ENCODE measurements around the gene LUM.

LUM gene

GRCh38 chr12:91111366-91112325, at the start of gene LUM:
TSS of gene LUM (minus strand) at chr12:91111494. CDS start at chr12:91108979, 2,515 bp downstream.
- DNase-seq (ENCODE audit: low read depth), result peak; percentile 70

- no peak for DNase-seq (ENCODE audit: low read depth)
Measured at GRCh38 chr12:91161009-91161408, 49.7 kb upstream of the LUM start.

- DNase-seq (ENCODE audit: low read depth), result no peak
Measured at GRCh38 chr12:91155990-91156389, 44.7 kb upstream of the LUM start.

- DNase-seq (ENCODE audit: low read depth), result no peak
Measured at GRCh38 chr12:91154131-91154530, 42.8 kb upstream of the LUM start.

- no peak for DNase-seq (ENCODE audit: low read depth)
Measured at GRCh38 chr12:91144053-91144452, 32.8 kb upstream of the LUM start.

GRCh38 chr12:91143206-91143605, 31.9 kb upstream of the LUM start:
- no peak for DNase-seq (ENCODE audit: low read depth)

GRCh38 chr12:91142221-91142631, 30.9 kb upstream of the LUM start:
- DNase-seq (ENCODE audit: low read depth), result no peak

- DNase-seq (ENCODE audit: low read depth), result peak; percentile 90
Measured at GRCh38 chr12:91140026-91140931, 29.0 kb upstream of the LUM start.

GRCh38 chr12:91139286-91139685, 28.0 kb upstream of the LUM start:
- DNase-seq (ENCODE audit: low read depth), result no peak

GRCh38 chr12:91138337-91138920, 27.1 kb upstream of the LUM start:
- no peak for DNase-seq (ENCODE audit: low read depth)

- no peak for DNase-seq (ENCODE audit: low read depth)
Measured at GRCh38 chr12:91133871-91134270, 22.6 kb upstream of the LUM start.

- no peak for DNase-seq (ENCODE audit: low read depth)
Measured at GRCh38 chr12:91129662-91130362, 18.5 kb upstream of the LUM start.

- no peak for DNase-seq (ENCODE audit: low read depth)
Measured at GRCh38 chr12:91127751-91128150, 16.5 kb upstream of the LUM start.

- no peak for DNase-seq (ENCODE audit: low read depth)
Measured at GRCh38 chr12:91127306-91127705, 16.0 kb upstream of the LUM start.

GRCh38 chr12:91126516-91126915, 15.2 kb upstream of the LUM start:
- peak; percentile 59 for DNase-seq (ENCODE audit: low read depth)

- peak; percentile 39 for DNase-seq (ENCODE audit: low read depth)
Measured at GRCh38 chr12:91123236-91123916, 12.1 kb upstream of the LUM start.

- DNase-seq (ENCODE audit: low read depth), result no peak
Measured at GRCh38 chr12:91120781-91121180, 9.5 kb upstream of the LUM start.

- no peak for DNase-seq (ENCODE audit: low read depth)
Measured at GRCh38 chr12:91119089-91119488, 7.8 kb upstream of the LUM start.

GRCh38 chr12:91113621-91114020, 2.3 kb upstream of the LUM start:
- no peak for DNase-seq (ENCODE audit: low read depth)

- no peak for DNase-seq (ENCODE audit: low read depth)
Measured at GRCh38 chr12:91110311-91110924, 876 bp downstream of the LUM start.
